GM12891 (cell line): Measurements from ENCODE around the gene SLC25A6.
A peak's percentile ranks its signal among the peaks of the same experiment; 100 is the strongest.

Experiments
- DNase-seq: peaks from one replicate; pipeline ENCODE4 v3.0.0; 2011; ENCODE audit warnings: low spot score; ENCODE audit not compliant: insufficient read length
- FAIRE-seq: peaks from 2 replicates; lab custom pipeline; 2011; peaks lifted over from hg19 to GRCh38; lab: Jason Lieb, UNC
- PAX5 ChIP-seq: IDR thresholded peaks from 2 replicates; pipeline ENCODE4 v1.6.1; 2011; ENCODE audit warnings: low read length, moderate library complexity, mild to moderate bottlenecking; ENCODE audit not compliant: insufficient read depth, severe bottlenecking
- POLR2A ChIP-seq: IDR thresholded peaks from 2 replicates; pipeline ENCODE4 v1.6.1; 2011; ENCODE audit warnings: low read depth, low read length, control low read depth
- POLR2AphosphoS5 ChIP-seq: IDR thresholded peaks from 2 replicates; pipeline ENCODE4 v1.6.1; 2011; ENCODE audit warnings: low read depth, low read length, control low read depth
- POU2F2 ChIP-seq: IDR thresholded peaks from 2 replicates; pipeline ENCODE4 v1.6.1; 2011; ENCODE audit warnings: low read depth, mild to moderate bottlenecking, control low read depth, low read length, moderate library complexity
- SPI1 ChIP-seq: IDR thresholded peaks from 2 replicates; pipeline ENCODE4 v1.6.1; 2011; ENCODE audit warnings: low read depth, low read length, control low read depth
- TAF1 ChIP-seq: IDR thresholded peaks from 2 replicates; pipeline ENCODE4 v1.6.1; 2011; ENCODE audit warnings: low read depth, low read length, control low read depth

SLC25A6 gene

GRCh38 chrX:1397441-1398270, 5.7 kb upstream of the SLC25A6 start:
- no peak for FAIRE-seq
- TF ChIP-seq POLR2AphosphoS5 = no peak
- no peak for TF ChIP-seq SPI1
- TF ChIP-seq POLR2A = no peak
- TF ChIP-seq TAF1 = no peak
- TF ChIP-seq PAX5 = no peak
- no peak for TF ChIP-seq POU2F2
- DNase-seq = no peak

- DNase-seq = no peak
- TF ChIP-seq TAF1 (no peak), SPI1 (no peak), POU2F2 (no peak)
- FAIRE-seq = no peak
Measured at GRCh38 chrX:1397001-1397400, 5.1 kb upstream of the SLC25A6 start.

GRCh38 chrX:1395646-1396216, 3.8 kb upstream of the SLC25A6 start:
- peak; percentile 33 for FAIRE-seq
- no peak for TF ChIP-seq SPI1
- no peak for TF ChIP-seq PAX5
- no peak for DNase-seq

- no peak for FAIRE-seq
Measured at GRCh38 chrX:1394731-1395501, 3.0 kb upstream of the SLC25A6 start.

GRCh38 chrX:1393871-1394615, 2.1 kb upstream of the SLC25A6 start:
- no peak for TF ChIP-seq POLR2A
- TF ChIP-seq TAF1 = no peak
- TF ChIP-seq POU2F2 = no peak
- TF ChIP-seq SPI1 = no peak
- no peak for TF ChIP-seq POLR2AphosphoS5
- no peak for TF ChIP-seq PAX5
- DNase-seq (no peak), FAIRE-seq (no peak)

More at GRCh38 chrX:1394731-1395501, 3.0 kb upstream of the SLC25A6 start:
- no peak for TF ChIP-seq POLR2AphosphoS5
- TF ChIP-seq PAX5 = no peak
- TF ChIP-seq SPI1 = no peak
- TF ChIP-seq TAF1 = no peak
- no peak for TF ChIP-seq POU2F2
- no peak for TF ChIP-seq POLR2A
- DNase-seq = no peak

- TF ChIP-seq POLR2AphosphoS5 = peak; percentile 69
- peak; percentile 82; the same call in 1 of the 2 replicates for TF ChIP-seq POLR2A
- no peak for TF ChIP-seq TAF1
- TF ChIP-seq PAX5 = no peak
- DNase-seq (peak; percentile 65), FAIRE-seq (no peak)
Measured at GRCh38 chrX:1392376-1393068, 609 bp upstream of the SLC25A6 start.

- FAIRE-seq (peak; percentile 100), DNase-seq (peak; percentile 93)
- TF ChIP-seq POLR2AphosphoS5 (no peak), POLR2A (no peak), POU2F2 (0 out of 2 replicates have a peak, but pooled peaks have one; percentile 29), SPI1 (peak; percentile 32; the same call in 1 of the 2 replicates)
Measured at GRCh38 chrX:1391370-1391706, 575 bp downstream of the SLC25A6 start.

GRCh38 chrX:1390621-1391369, 1.1 kb downstream of the SLC25A6 start:
- FAIRE-seq (no peak), DNase-seq (no peak)
- TF ChIP-seq POU2F2 (no peak), PAX5 (no peak), POLR2AphosphoS5 (no peak), POLR2A (no peak), SPI1 (no peak)

GRCh38 chrX:1389993-1390285, 2.0 kb downstream of the SLC25A6 start:
- FAIRE-seq = no peak
- TF ChIP-seq SPI1 = no peak

More at GRCh38 chrX:1389993-1390285, 2.0 kb downstream of the SLC25A6 start:
- DNase-seq = no peak
